Prostate gland (tissue), 2 donors: ENCODE measurements around the gene IGF1R. TPM values are rescaled to one million over a fixed set of nuclear protein-coding genes. Genes with fewer than 3 reads are reported as not detected.

Source experiments
- DNase-seq: peaks from one replicate; pipeline ENCODE4 v3.0.0-alpha.2; 2019; ENCODE audit warnings: low spot score
- H3K27ac ChIP-seq, 2 donors: fragments of 200-600 bp; sonication (generic); 2 replicates each; pipeline ENCODE4 v1.5.1; 2017 to 2019
- H3K27me3 ChIP-seq: fragments of 200-600 bp; sonication (generic); replicated peaks from 2 replicates; pipeline ENCODE4 v1.5.1; 2019; ENCODE audit not compliant: insufficient read depth
- H3K36me3 ChIP-seq, 2 donors: fragments of 200-600 bp; sonication (generic); 1 replicate in 1 of 2; 2 replicates in 1 of 2; pipeline versions ENCODE4 v1.5.1 to v1.8.1; 2017 to 2019
- H3K4me1 ChIP-seq: fragments of 200-600 bp; sonication (generic); replicated peaks from 2 replicates; pipeline ENCODE4 v1.5.1; 2019
- H3K4me3 ChIP-seq, 2 donors: fragments of 200-600 bp; sonication (generic); 2 replicates each; pipeline ENCODE4 v1.5.1; 2017 to 2019
- H3K9me3 ChIP-seq: fragments of 200-600 bp; sonication (generic); 2 replicates; pipeline ENCODE4 v1.5.1; 2017
- CTCF ChIP-seq, 4 experiments: fragments of 200-600 bp in 2 of 4; fragments of 450-650 bp in 2 of 4; sonication (generic) in 2 of 4; IDR thresholded peaks; 1 replicate in 3 of 4; 2 replicates in 1 of 4; pipeline ENCODE4 v1.5.1; 2016 to 2019; ENCODE audit warnings: antibody characterized with exemption in 4 of 4, mild to moderate bottlenecking in 2 of 4, moderate library complexity in 2 of 4
- POLR2A ChIP-seq: fragments of 450-650 bp; IDR thresholded peaks from one replicate; pipeline ENCODE4 v1.6.1; 2016; ENCODE audit warnings: antibody characterized with exemption, mild to moderate bottlenecking
- POLR2AphosphoS5 ChIP-seq: sonication (generic); formaldehyde crosslinking; IDR thresholded peaks from one replicate; pipeline ENCODE4 v1.6.1; 2017; ENCODE audit warnings: antibody characterized with exemption
- WGBS: methylation state at CpG from one replicate; pipeline ENCODE4 v1.1.5; 2018; 5-methylcytosine and 5-hydroxymethylcytosine counted together
- intact Hi-C: fragments of 100-400 bp; cut with DNase I; formaldehyde crosslinking; loops from one replicate; pipeline ENCODE4 v1.14.2; 2022
- total RNA-seq, 2 donors: library from RNA; depleted of rRNA; stranded (reverse); fragments of >200 nt; gene quantifications; one replicate each; pipeline ENCODE4 v1.1.0, GENCODE V29; 2016

The IGF1R gene
- total RNA-seq, 2 donors from 2014 or later, result 190 to 216 TPM

DNA sequence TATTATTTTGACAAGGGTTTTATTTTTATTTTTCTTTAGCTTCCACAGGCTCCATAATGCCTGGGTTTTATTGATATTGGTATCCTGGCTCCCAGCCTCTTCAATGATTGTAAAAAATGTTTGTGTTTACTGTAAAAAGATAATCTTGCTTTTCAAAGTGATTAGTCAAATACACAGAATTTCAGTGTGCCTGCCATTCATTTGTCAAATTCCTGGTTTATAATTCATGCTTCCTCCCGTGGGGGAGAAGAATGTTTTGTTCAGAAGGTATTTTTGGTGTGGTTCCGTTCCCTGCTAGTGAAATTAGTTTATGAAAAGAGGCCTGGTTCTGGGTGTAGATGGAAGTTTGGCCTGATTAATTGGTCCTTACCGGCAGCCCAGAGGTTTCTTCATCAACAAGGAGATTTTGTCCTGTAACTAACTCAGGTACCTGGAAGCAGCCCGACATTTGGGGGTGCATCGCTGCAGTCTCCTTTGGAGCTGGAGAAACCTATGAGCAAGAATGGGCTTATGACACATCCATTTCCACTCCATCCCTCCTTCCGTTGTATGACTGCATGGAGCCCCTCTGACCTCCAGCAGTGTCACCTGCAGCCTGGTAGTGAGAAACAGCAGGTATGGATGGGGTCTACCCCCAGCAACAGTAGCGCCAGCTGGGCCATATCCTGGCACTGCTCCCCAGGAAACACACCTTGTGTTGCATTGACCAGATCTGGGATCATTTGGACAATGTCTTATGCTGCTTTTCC lies 257.8 kb downstream of the IGF1R start:
- no peak for TF ChIP-seq POLR2A
- no peak for TF ChIP-seq CTCF (IDR thresholded peaks at IDR 0.05)
- TF ChIP-seq POLR2AphosphoS5, result no peak
- Histone ChIP-seq H3K9me3 (no peaks in the 10 kb centered on the region), H3K4me1 (peaks cover 5% of the 10 kb centered on the region), H3K36me3 (no peaks in the 10 kb centered on the region), H3K27me3 (no peaks in the 10 kb centered on the region), H3K27ac (peak overlapping the region; percentile 4 to 48), H3K4me3 (no peak overlapping the region)
- no peak for DNase-seq
- WGBS, result 71% methylated on average over 7 of the region's 7 CpGs
- intact Hi-C loops, result no loop called here

GRCh38 chr15:98906712-98907083 lies 258.4 kb downstream of the IGF1R start:
- Histone ChIP-seq H3K4me1 (peaks cover 5% of the 10 kb centered on the region), H3K9me3 (no peaks in the 10 kb centered on the region), H3K27ac (peak overlapping the region; percentile 4 to 48), H3K27me3 (no peaks in the 10 kb centered on the region), H3K36me3 (peaks cover 0 to 3% of the 10 kb centered on the region in 2 donors), H3K4me3 (no peak overlapping the region)
- intact Hi-C loops, result no loop called here
- no peak for TF ChIP-seq POLR2AphosphoS5
- no peak for TF ChIP-seq CTCF (IDR thresholded peaks at IDR 0.05)
- no peak for TF ChIP-seq POLR2A
- DNase-seq, result no peak
- 40% methylated on average over 6 of the region's 6 CpGs for WGBS

DNA sequence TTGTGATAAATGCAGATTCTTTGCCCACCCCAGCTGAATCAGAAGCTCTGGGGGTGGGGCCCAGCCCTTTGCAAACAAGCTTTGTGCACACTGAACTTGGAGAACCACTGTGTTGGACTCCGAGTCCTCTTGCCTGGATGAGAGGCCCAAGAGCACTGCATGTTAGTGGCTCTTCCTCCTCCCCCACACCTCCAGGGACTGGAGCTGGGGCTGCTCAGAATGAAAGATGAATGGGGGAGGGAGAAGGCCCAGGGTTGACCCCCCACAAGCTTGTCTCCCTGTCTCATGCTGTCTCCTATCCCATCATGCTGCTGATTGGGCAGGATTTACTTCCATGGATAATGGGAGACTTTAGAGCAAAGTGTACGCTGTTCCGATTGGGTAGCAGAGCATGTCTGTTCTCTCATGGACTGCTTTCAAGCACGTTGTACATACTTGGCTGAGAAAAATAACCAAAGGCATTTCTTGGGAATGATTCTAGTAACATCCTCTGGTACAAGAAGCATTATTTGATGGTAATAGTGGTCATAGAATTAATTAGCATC lies 259.7 kb downstream of the IGF1R start:
- 69% methylated on average over 4 of the region's 4 CpGs for WGBS
- peaks cover 0 to 6% of the 10 kb centered on the region in 2 donors for H3K36me3 ChIP-seq

GRCh38 chr15:98909968-98910885 lies 261.9 kb downstream of the IGF1R start:
- Histone ChIP-seq H3K4me3 (no peak overlapping the region), H3K36me3 (peaks cover 0 to 12% of the 10 kb centered on the region in 2 donors), H3K4me1 (peaks cover 5% of the 10 kb centered on the region), H3K9me3 (no peaks in the 10 kb centered on the region), H3K27me3 (no peaks in the 10 kb centered on the region), H3K27ac (no peak overlapping the region)
- DNase-seq, result no peak
- intact Hi-C loops, result no loop called here
- 84% methylated on average over 21 of the region's 21 CpGs for WGBS
- TF ChIP-seq POLR2AphosphoS5 (no peak), CTCF (IDR thresholded peaks at IDR 0.05) (no peak), POLR2A (no peak)

More for the DNA sequence above, 259.7 kb downstream of the IGF1R start:
- no peak for DNase-seq
- Histone ChIP-seq H3K9me3 (no peaks in the 10 kb centered on the region), H3K4me3 (no peak overlapping the region), H3K27ac (peak overlapping the region; percentile 0 to 48), H3K27me3 (no peaks in the 10 kb centered on the region), H3K4me1 (peaks cover 5% of the 10 kb centered on the region)
- no peak for TF ChIP-seq POLR2A
- TF ChIP-seq CTCF (IDR thresholded peaks at IDR 0.05), result no peak
- no peak for TF ChIP-seq POLR2AphosphoS5
- intact Hi-C loops, result no loop called here
